ENCODE data around the gene REELD1.

REELD1 gene

GRCh38 chr4:146267826-146268225 is 53.5 kb downstream of the REELD1 start:
- no peak for DNase-seq (ENCODE audit: low spot score)

- DNase-seq (ENCODE audit: low spot score): no peak
These were observed 54.9 kb downstream of the REELD1 start for GRCh38 chr4:146269228-146269653.

- no peak for DNase-seq (ENCODE audit: low spot score)
These were observed 57.1 kb downstream of the REELD1 start for GRCh38 chr4:146271466-146271865.

GRCh38 chr4:146273204-146273901 is 59.0 kb downstream of the REELD1 start:
- DNase-seq (ENCODE audit: low spot score): no peak

- no peak for DNase-seq (ENCODE audit: low spot score)
These were observed 60.4 kb downstream of the REELD1 start for GRCh38 chr4:146274774-146275173.

GRCh38 chr4:146275370-146275769 is 61.0 kb downstream of the REELD1 start:
- DNase-seq (ENCODE audit: low spot score): no peak

- no peak for DNase-seq (ENCODE audit: low spot score)
These were observed 64.6 kb downstream of the REELD1 start for GRCh38 chr4:146278986-146279385.
